AG20443 (cell line): ENCODE data around the gene MAP3K13.
A peak's percentile ranks its signal among the peaks of the same experiment; 100 is the strongest.
"Not testable (repeated sequence)": the region's sequence is repeated elsewhere in the genome, so short reads cannot be mapped to it uniquely, and the experiment has no call there.

Experiments
- DNase-seq: peaks from one replicate; pipeline ENCODE4 v3.0.0; 2012; ENCODE audit warnings: low spot score, mixed read lengths

The MAP3K13 gene

GRCh38 chr3:185342459-185343174, 20.3 kb upstream of the MAP3K13 start:
- no peak for DNase-seq

GRCh38 chr3:185347399-185347798, 15.5 kb upstream of the MAP3K13 start:
- no peak for DNase-seq

GRCh38 chr3:185350841-185351240, 12.1 kb upstream of the MAP3K13 start:
- no peak for DNase-seq

- peak; percentile 40 for DNase-seq
These were observed 11.5 kb upstream of the MAP3K13 start for GRCh38 chr3:185351396-185351795.

- DNase-seq: no peak
These were observed 9.7 kb upstream of the MAP3K13 start for GRCh38 chr3:185353225-185353624.

GRCh38 chr3:185353823-185354614, 8.9 kb upstream of the MAP3K13 start:
- peak; percentile 43 for DNase-seq

GRCh38 chr3:185356499-185356898, 6.4 kb upstream of the MAP3K13 start:
- DNase-seq: no peak

GRCh38 chr3:185361920-185362319, 1.0 kb upstream of the MAP3K13 start:
- peak; percentile 13 for DNase-seq

- no peak for DNase-seq
These were observed 797 bp downstream of the MAP3K13 start for GRCh38 chr3:185363662-185364203.

- no peak for DNase-seq
These were observed 2.5 kb downstream of the MAP3K13 start for GRCh38 chr3:185365291-185366073.

GRCh38 chr3:185366074-185366335, 3.1 kb downstream of the MAP3K13 start:
- DNase-seq: no peak

GRCh38 chr3:185366913-185367312, 4.0 kb downstream of the MAP3K13 start:
- no peak for DNase-seq

- not testable (repeated sequence) for DNase-seq
These were observed 7.4 kb downstream of the MAP3K13 start for GRCh38 chr3:185370349-185370748.

- no peak for DNase-seq
These were observed 8.6 kb downstream of the MAP3K13 start for GRCh38 chr3:185371306-185372074.

- no peak for DNase-seq
These were observed 18.6 kb downstream of the MAP3K13 start for GRCh38 chr3:185381320-185382058.

- DNase-seq: no peak
These were observed 19.2 kb downstream of the MAP3K13 start for GRCh38 chr3:185382154-185382553.

- not testable (repeated sequence) for DNase-seq
These were observed 23.6 kb downstream of the MAP3K13 start for GRCh38 chr3:185386515-185386914.

- no peak for DNase-seq
These were observed 24.7 kb downstream of the MAP3K13 start for GRCh38 chr3:185387646-185388045.

GRCh38 chr3:185393055-185393454, 30.1 kb downstream of the MAP3K13 start:
- DNase-seq: no peak

- DNase-seq: no peak
These were observed 34.7 kb downstream of the MAP3K13 start for GRCh38 chr3:185397676-185398075.
